Activated B cell treated with CpG ODN at 0.5 μM for 24 hours (primary cell): ENCODE data around the gene LYG2. TPM values are rescaled to one million over a fixed set of nuclear protein-coding genes. Genes with fewer than 3 reads are reported as not detected.
"Not testable (repeated sequence)": the region's sequence is repeated elsewhere in the genome, so short reads cannot be mapped to it uniquely, and the experiment has no call there.

Source experiments
- ATAC-seq: fragments of 200-7000 bp; cut with Tn5 transposase; one replicate; pipeline ENCODE4 v1.10.0; 2021; ENCODE audit warnings: low read depth, mild to moderate bottlenecking, moderate library complexity
- CTCF ChIA-PET: fragments of 350-600 bp; sonication (Branson Sonifier 250); formaldehyde crosslinking; loops from one replicate; lab custom pipeline; 2021; ENCODE audit warnings: antibody characterized with exemption; lab: Charles Lee
- POLR2A ChIA-PET: fragments of 350-600 bp; sonication (Branson Sonifier 250); formaldehyde crosslinking; loops from one replicate; lab custom pipeline; 2021; ENCODE audit warnings: antibody characterized with exemption; lab: Charles Lee
- DNase-seq: peaks from one replicate; pipeline ENCODE4 v3.0.0; 2022
- H3K27ac Mint-ChIP-seq: one replicate; pipeline ENCODE4 v1.8.0; 2020; ENCODE audit warnings: mixed read lengths
- H3K27me3 Mint-ChIP-seq: one replicate; pipeline ENCODE4 v1.8.0; 2021; ENCODE audit warnings: mixed read lengths
- H3K36me3 Mint-ChIP-seq: one replicate; pipeline ENCODE4 v1.8.0; 2021; ENCODE audit warnings: low read depth, mixed read lengths
- H3K4me1 Mint-ChIP-seq: one replicate; pipeline ENCODE4 v1.8.0; 2021; ENCODE audit warnings: mixed read lengths
- H3K4me3 Mint-ChIP-seq: one replicate; pipeline ENCODE4 v1.8.0; 2020; ENCODE audit warnings: mild to moderate bottlenecking, mixed read lengths
- H3K9me3 Mint-ChIP-seq: one replicate; pipeline ENCODE4 v1.8.0; 2020; ENCODE audit warnings: mixed read lengths
- CTCF ChIP-seq: fragments of 200-600 bp; IDR thresholded peaks from one replicate; pipeline ENCODE4 v1.8.0; 2022; ENCODE audit warnings: antibody characterized with exemption, mild to moderate bottlenecking
- intact Hi-C: fragments of 100-400 bp; cut with micrococcal nuclease; formaldehyde crosslinking; loops from one replicate; pipeline ENCODE4 v1.15.1; 2024
- total RNA-seq: library from RNA; stranded (reverse); gene quantifications from 2 replicates; pipeline ENCODE4 v1.2.3, GENCODE V29; 2022

LYG2 gene
- total RNA-seq, 1 donor from 2014 or later, result not detected

DNA sequence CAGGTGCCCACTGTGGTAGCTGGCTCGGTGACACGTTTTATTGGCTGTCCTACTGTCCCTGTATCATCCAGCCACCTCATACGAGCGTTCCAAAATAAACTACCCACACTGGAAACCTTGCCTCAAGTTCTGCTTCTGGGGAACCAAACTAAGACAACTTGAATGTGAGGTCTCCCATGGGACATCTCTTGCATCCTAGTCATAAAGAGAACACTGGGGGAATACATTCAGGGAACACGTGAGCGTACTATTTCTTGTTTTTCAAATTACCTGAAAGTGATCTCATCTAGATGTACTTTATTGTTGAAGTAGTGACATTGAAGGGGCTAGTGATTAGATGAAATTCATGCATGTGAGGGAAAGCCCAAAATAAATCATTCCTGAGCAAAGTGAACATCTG lies 15.0 kb downstream of the LYG2 start:
- POLR2A ChIA-PET, result no interaction called here
- Mint-ChIP-seq H3K36me3 (no peaks in the 10 kb centered on the region), H3K27me3 (no peaks in the 10 kb centered on the region), H3K4me1 (no peaks in the 10 kb centered on the region), H3K27ac (no peak overlapping the region), H3K4me3 (no peak overlapping the region), H3K9me3 (peaks cover 2% of the 10 kb centered on the region)
- intact Hi-C loops, result no loop called here
- ATAC-seq (no peak), DNase-seq (no peak)
- TF ChIP-seq CTCF, result no peak
- CTCF ChIA-PET, result no interaction called here

GRCh38 chr2:99238599-99238998 lies 16.9 kb downstream of the LYG2 start:
- Mint-ChIP-seq H3K9me3 (peaks cover 4% of the 10 kb centered on the region), H3K27ac (no peak overlapping the region), H3K36me3 (no peaks in the 10 kb centered on the region), H3K4me3 (no peak overlapping the region), H3K4me1 (no peaks in the 10 kb centered on the region), H3K27me3 (no peaks in the 10 kb centered on the region)
- ChIA-PET POLR2A (no interaction called here), CTCF (no interaction called here)
- intact Hi-C loops, result no loop called here
- ATAC-seq (no peak), DNase-seq (no peak)
- TF ChIP-seq CTCF, result no peak

GRCh38 chr2:99233177-99233576 lies 22.3 kb downstream of the LYG2 start:
- ATAC-seq, POLR2A ChIA-PET, H3K27me3 Mint-ChIP-seq, DNase-seq, H3K4me1 Mint-ChIP-seq, intact Hi-C loops, CTCF ChIA-PET, H3K27ac Mint-ChIP-seq, H3K36me3 Mint-ChIP-seq, H3K4me3 Mint-ChIP-seq: not testable (repeated sequence)
- peaks cover 21% of the 10 kb centered on the region for H3K9me3 Mint-ChIP-seq

DNA sequence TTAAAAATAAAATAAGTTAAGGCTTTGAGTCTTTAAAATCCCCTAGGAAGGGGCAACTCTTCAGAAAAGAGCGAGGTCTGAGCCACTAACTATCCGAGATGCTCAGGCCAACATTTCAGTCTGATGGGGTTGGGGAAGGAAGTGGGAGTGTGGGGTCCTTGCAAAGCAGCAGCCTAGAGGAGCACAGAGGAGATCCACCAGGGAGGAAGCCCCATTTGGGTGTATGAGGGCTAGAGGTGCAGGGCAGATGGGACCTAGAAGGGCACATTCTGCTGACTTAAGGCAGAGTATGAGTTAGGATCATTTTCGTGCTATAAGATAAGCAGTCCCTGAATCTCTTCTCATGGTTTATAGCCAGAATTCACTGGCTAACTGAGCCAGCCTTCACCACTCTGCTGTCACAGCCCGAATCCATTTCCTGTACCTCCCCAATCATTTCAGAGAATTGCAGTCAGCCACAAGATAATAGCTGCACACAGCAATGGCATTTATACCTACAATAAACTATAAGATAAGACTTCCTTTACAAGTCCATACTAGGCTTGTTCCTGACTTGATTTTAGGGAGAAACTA lies 37.5 kb downstream of the LYG2 start:
- intact Hi-C loops, result no loop called here
- no peak for ATAC-seq
- peaks cover 7% of the 10 kb centered on the region for H3K36me3 Mint-ChIP-seq
- ChIA-PET POLR2A (no interaction called here), CTCF (no interaction called here)
- TF ChIP-seq CTCF, result no peak
- no peak for DNase-seq
- no peak overlapping the region for H3K4me3 Mint-ChIP-seq
- no peaks in the 10 kb centered on the region for H3K27me3 Mint-ChIP-seq
- H3K27ac Mint-ChIP-seq, result no peak overlapping the region
- H3K9me3 Mint-ChIP-seq, result no peaks in the 10 kb centered on the region
- H3K4me1 Mint-ChIP-seq, result no peaks in the 10 kb centered on the region

DNA sequence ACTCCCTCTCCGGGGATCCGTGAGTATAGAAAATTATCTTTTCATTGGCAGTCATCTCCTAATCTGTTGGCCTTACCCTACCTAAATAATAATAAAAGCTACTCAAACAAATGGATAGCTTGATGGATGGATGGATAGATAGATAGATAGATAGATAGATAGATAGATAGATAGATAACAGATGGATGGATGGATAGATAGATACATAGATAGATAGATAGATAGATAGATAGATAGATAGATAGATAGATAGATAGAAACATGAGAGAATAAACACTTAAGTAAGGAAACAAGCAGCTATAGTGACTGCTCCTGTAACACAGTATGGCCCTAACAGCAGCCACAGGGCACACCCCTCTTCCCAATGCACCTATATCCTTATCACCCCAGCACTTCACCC lies 39.4 kb downstream of the LYG2 start:
- no peaks in the 10 kb centered on the region for H3K4me1 Mint-ChIP-seq
- no peaks in the 10 kb centered on the region for H3K9me3 Mint-ChIP-seq
- no peaks in the 10 kb centered on the region for H3K27me3 Mint-ChIP-seq
- ChIA-PET CTCF (no interaction called here), POLR2A (no interaction called here)
- H3K36me3 Mint-ChIP-seq, result peaks cover 4% of the 10 kb centered on the region
- no peak overlapping the region for H3K27ac Mint-ChIP-seq
- ATAC-seq (no peak), DNase-seq (no peak)
- H3K4me3 Mint-ChIP-seq, result no peak overlapping the region
- no peak for TF ChIP-seq CTCF
- intact Hi-C loops, result no loop called here

DNA sequence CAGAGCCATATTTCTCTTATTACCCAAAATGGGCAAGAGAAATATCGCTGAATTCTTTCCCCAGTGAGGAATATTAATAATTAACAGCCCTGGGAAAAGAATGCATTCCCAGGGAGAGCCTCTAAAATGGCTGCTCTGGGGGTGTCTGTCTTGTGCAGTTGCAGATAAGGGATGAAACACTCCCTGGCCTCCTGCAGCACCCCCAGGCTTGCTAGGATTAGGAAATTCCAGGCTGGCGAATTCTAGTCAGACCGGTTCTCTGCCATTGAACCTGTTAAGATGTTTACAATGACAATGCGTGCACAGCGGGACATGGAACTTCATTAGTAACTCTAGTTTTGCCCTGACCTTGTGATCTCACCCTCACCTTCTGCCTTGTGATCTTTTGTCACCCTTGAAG lies 50.0 kb downstream of the LYG2 start:
- no peak for ATAC-seq
- H3K27me3 Mint-ChIP-seq, result no peaks in the 10 kb centered on the region
- H3K4me1 Mint-ChIP-seq, result no peaks in the 10 kb centered on the region
- no peak for DNase-seq
- H3K9me3 Mint-ChIP-seq, result peaks cover 9% of the 10 kb centered on the region
- peaks cover 21% of the 10 kb centered on the region for H3K36me3 Mint-ChIP-seq
- TF ChIP-seq CTCF, result no peak
- H3K4me3 Mint-ChIP-seq, result no peak overlapping the region
- intact Hi-C loops, result no loop called here
- CTCF ChIA-PET, result no interaction called here
- no peak overlapping the region for H3K27ac Mint-ChIP-seq
- POLR2A ChIA-PET, result no interaction called here
